Activated naive CD4-positive, alpha-beta T cell treated with anti-CD3 and anti-CD28 coated beads, Interleukin-2, amount 50 U/mL, for 72 hours (primary cell): Measurements from ENCODE around the gene SHROOM1. TPM values are rescaled to one million over a fixed set of nuclear protein-coding genes. Genes with fewer than 3 reads are reported as not detected.
"Not testable (repeated sequence)": the region's sequence is repeated elsewhere in the genome, so short reads cannot be mapped to it uniquely, and the experiment has no call there.

ENCODE experiments used
- ATAC-seq, 2 donors: fragments of 150-1000 bp; cut with Tn5 transposase; 2 replicates each; pipeline ENCODE4 v1.10.0; 2021; ENCODE audit warnings: mild to moderate bottlenecking in 2 of 2, moderate library complexity in 2 of 2
- DNase-seq, 2 donors: peaks; one replicate each; pipeline ENCODE4 v3.0.0; 2021 to 2022; ENCODE audit warnings: low spot score in 2 of 2
- H3K27ac Mint-ChIP-seq, 2 donors: one replicate each; pipeline ENCODE4 v1.8.0; 2022; ENCODE audit warnings: mild to moderate bottlenecking in 2 of 2, mixed read lengths in 2 of 2
- H3K36me3 Mint-ChIP-seq, 2 donors: one replicate each; pipeline ENCODE4 v1.8.0; 2022; ENCODE audit warnings: mixed read lengths in 2 of 2
- H3K9me3 Mint-ChIP-seq, 2 donors: one replicate each; pipeline ENCODE4 v1.8.0; 2022; ENCODE audit warnings: mixed read lengths in 2 of 2
- total RNA-seq, 2 donors: library from RNA; stranded (reverse); gene quantifications; one replicate each; pipeline ENCODE4 v1.2.3, GENCODE V29; 2022

SHROOM1 gene
- total RNA-seq, 2 donors from 2014 or later = 1.3 to 2.3 TPM

DNA sequence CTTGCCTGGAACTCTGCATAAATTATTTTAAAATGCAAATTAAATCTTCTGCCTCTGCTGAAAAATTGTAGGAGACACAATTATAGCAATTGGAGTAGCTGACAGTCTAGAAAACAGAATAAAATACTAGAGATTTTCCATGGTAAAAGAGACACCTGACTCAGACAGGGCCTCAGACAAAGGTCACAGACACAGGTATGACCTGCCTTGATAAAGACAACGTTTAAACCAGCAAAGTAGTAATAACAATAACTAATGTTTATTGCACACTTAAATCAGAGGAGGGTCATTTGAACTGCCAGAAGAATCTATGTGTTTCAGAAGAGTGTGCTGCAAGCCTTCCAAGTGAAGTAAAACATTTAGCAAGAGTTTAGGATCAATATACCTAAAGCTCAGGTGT lies 13.4 kb downstream of the SHROOM1 start:
- no peak overlapping the region for H3K27ac Mint-ChIP-seq
- H3K36me3 Mint-ChIP-seq = peaks cover 5% of the 10 kb centered on the region in 2 donors
- H3K9me3 Mint-ChIP-seq = no peaks in the 10 kb centered on the region
- DNase-seq = no peak
- no peak for ATAC-seq

DNA sequence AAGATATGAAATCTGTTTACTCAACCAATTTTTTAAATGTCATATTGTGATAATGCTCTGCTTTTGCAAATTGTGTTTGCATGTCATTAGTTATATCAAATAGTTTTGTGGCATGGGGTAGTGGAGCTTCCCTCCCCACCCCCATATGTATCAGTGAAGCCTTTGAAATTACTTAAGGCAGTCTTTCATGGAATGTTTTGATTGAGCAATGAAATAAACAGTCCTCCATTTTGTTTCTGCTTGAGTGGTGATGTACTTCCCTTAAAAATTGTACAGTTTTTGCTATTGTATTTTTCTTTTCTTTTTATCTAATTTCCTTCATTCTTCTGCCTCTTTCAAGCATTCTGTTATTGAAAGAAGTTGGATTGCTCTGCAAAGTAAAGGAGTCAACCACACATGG lies 13.9 kb downstream of the SHROOM1 start:
- H3K36me3 Mint-ChIP-seq = peaks cover 5% of the 10 kb centered on the region in 2 donors
- DNase-seq (no peak), ATAC-seq (no peak)
- H3K9me3 Mint-ChIP-seq = no peaks in the 10 kb centered on the region
- H3K27ac Mint-ChIP-seq = no peak overlapping the region

DNA sequence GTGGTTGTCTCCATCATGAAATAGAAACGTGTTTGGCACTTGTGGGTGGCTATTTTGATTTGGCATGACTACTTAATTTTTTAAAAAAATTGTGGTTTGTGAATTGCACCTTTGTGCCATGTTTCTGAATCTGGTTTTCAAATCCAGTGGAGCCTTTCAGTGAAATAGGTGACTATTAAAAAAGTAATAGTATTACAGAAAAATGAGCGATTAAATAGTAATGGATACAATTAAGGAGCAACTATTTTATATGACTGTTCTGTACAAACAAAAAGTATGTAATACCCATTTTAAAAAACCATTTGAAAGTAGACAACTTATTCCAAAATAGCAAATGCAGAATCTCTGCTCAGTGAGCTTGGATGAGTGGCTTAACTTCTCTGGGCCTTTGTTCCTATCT lies 14.4 kb downstream of the SHROOM1 start:
- DNase-seq (no peak), ATAC-seq (no peak)
- peaks cover 5% of the 10 kb centered on the region in 2 donors for H3K36me3 Mint-ChIP-seq
- H3K27ac Mint-ChIP-seq = no peak overlapping the region
- H3K9me3 Mint-ChIP-seq = no peaks in the 10 kb centered on the region

DNA sequence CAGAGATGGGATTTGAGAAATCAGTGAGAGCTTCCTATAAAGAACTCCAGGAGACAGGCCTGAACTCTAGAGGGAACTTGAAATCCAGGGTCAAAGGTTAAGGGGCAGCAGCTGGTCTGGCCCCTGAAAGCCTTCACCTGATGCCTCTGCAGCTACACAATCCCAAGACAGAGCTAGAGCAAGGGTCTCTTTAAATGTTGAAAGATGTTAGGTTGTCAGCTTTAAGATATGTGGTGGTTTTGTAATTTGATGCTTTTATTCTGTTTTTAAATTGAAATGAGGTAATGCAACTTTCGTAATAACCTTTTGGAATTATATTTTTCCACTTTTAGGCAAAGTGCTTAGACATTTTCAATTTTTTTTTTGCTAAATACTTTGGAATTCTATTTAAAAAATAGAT lies 15.0 kb downstream of the SHROOM1 start:
- Mint-ChIP-seq H3K27ac (no peak overlapping the region), H3K36me3 (peaks cover 5% of the 10 kb centered on the region in 2 donors), H3K9me3 (no peaks in the 10 kb centered on the region)
- ATAC-seq (no peak), DNase-seq (no peak)

DNA sequence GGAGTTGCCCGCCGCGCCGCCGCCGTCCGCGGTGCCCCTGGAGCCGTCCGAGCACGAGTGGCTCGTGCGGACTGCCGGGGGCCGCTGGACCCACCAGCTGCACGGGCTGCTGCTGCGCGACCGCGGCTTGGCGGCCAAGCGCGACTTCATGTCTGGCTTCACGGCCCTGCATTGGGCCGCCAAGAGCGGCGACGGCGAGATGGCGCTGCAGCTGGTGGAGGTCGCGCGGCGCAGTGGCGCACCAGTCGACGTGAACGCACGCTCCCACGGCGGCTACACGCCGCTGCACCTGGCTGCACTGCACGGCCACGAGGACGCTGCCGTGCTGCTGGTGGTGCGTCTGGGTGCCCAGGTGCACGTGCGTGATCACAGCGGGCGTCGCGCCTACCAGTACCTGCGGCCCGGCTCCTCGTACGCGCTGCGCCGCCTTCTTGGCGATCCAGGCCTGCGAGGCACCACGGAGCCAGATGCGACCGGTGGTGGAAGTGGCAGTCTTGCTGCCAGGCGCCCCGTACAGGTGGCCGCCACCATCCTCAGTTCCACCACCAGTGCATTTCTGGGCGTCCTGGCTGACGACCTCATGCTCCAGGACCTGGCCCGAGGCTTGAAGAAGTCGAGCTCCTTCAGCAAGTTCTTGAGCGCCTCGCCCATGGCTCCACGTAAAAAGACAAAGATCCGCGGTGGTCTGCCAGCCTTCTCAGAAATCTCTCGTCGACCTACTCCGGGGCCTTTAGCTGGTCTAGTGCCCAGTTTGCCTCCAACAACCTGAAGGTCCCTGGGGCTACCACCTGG lies 15.7 kb downstream of the SHROOM1 start:
- Mint-ChIP-seq H3K27ac (no peak overlapping the region), H3K9me3 (no peaks in the 10 kb centered on the region), H3K36me3 (peaks cover 5% of the 10 kb centered on the region in 2 donors)
- ATAC-seq = no peak
- no peak for DNase-seq

DNA sequence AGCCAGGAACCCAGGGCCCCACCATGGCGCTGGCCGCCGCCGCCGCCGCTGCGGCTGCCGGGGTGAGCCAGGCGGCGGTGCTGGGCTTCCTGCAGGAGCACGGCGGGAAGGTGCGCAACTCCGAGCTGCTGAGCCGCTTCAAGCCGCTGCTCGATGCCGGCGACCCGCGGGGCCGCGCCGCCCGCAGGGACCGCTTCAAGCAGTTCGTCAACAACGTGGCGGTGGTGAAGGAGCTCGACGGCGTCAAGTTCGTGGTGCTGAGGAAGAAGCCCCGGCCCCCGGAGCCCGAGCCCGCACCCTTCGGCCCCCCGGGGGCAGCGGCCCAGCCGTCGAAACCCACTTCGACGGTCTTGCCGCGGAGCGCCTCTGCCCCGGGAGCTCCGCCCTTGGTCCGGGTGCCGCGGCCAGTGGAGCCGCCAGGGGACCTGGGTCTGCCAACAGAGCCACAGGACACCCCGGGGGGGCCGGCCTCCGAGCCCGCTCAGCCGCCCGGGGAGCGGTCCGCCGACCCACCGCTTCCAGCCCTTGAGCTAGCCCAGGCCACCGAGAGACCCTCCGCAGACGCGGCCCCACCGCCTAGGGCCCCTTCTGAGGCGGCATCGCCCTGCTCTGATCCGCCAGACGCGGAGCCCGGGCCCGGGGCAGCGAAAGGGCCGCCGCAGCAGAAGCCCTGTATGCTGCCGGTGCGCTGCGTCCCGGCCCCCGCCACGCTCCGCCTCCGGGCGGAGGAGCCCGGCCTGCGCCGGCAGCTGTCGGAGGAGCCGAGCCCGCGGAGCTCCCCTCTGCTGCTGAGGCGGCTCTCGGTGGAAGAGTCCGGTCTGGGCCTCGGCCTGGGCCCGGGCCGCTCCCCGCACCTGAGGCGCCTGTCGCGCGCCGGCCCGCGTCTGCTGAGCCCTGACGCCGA lies 16.6 kb downstream of the SHROOM1 start:
- DNase-seq (no peak), ATAC-seq (peak; percentile 56 to 67)
- no peaks in the 10 kb centered on the region for H3K9me3 Mint-ChIP-seq
- peaks cover 5% of the 10 kb centered on the region in 2 donors for H3K36me3 Mint-ChIP-seq
- no peak overlapping the region for H3K27ac Mint-ChIP-seq

DNA sequence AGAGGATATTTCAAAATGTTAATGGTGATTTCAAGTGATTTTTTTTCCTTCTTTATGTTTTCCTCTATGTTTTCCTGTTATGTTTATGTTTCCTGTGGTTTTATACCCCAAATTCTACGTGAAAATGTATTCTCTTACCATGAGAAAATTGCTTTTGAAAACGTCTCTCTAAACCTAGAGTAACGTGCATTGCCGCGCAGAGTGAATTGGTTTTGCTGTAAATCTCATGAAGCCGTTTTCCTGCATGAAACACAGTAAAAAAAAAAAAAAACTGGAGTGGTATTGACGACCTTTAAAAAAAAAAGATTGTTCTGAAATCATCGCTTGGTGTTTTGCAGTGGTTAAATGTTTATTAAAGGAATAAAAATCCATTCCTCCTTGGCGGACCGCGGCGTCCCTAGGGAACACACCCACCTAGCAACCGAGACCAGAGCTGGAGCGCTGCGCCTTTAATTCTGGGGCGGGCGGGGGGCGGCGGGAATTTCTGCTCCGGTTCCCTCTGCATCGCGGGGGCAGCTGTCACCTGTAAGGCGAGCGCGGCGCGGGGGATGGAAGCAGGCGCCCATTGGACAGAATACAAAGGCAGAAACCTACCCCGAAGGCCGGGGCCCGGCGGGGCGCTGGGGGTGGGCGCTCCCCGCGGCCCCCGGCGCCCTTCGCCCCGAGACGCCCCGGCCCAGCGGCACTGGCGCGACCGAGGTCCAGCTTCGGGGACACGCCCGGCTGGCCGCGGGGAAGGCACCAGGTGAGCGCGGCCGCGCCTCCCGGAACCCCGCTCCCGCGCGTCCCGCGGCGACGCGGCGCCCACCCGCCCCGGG lies 17.5 kb downstream of the SHROOM1 start, which contains the start of gene SOWAHA:
Gene SOWAHA (plus strand): TSS at position 522 of the 818 bp plus-strand sequence. CDS start 320 bp downstream, outside the sequence.
- ATAC-seq (peak; percentile 14 to 45), DNase-seq (no peak)
- no peak within 1 kb of the TSS for H3K27ac Mint-ChIP-seq
- H3K9me3 Mint-ChIP-seq = no peaks in the 10 kb centered on the region
- peaks cover 5% of the 10 kb centered on the region in 2 donors for H3K36me3 Mint-ChIP-seq

DNA sequence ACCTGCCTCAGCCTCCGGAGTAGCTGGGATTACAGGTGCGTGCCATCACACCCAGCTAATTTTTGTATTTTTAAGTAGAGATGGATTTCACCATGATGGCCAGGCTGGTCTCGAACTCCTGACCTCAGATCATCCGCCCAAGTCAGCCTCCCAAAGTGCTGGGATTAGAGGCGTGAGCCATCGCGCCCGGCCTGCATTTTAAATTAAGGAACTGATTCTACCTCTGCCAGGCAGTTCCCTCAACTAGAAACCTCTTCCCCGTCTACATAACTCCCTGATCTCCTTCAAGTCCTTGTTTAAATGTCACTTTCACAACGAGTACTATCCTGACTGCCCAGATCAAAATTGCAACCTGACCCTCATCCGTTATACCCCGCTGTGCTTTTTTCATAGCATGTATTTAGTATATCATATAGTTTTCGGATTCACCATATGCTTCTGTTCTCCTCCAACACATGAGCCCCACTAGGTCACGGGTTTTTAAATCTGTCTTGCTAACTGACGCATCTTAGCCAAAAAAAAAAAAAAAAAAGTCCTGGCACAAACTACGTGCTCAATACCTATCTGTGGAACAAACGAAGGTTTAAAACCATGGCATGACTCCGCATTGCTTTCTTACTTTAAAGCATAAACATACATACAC lies 18.2 kb downstream of the SHROOM1 start:
- no peak overlapping the region for H3K27ac Mint-ChIP-seq
- DNase-seq (no peak), ATAC-seq (no peak)
- H3K36me3 Mint-ChIP-seq = peaks cover 5% of the 10 kb centered on the region in 2 donors
- no peaks in the 10 kb centered on the region for H3K9me3 Mint-ChIP-seq

DNA sequence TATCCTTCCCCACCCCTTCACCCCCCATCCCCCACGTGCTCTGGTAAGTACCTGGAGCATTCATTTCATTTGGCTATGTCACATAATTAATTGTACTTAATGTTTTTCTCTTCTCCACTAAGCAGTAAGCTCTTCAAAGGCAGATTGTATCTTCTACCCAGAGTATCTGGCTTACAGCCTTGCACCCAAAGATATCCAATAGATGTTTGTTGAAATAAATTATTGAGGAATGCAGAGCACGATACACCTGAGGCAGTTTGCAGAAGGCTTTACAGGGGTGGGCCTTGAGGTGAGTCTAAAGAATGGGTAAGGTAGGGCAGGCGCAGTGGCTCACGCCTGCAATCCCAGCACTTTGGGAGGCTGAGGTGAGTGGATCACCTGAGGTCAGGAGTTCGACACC lies 19.8 kb downstream of the SHROOM1 start:
- DNase-seq (no peak), ATAC-seq (no peak)
- no peaks in the 10 kb centered on the region for H3K9me3 Mint-ChIP-seq
- peaks cover 5% of the 10 kb centered on the region in 2 donors for H3K36me3 Mint-ChIP-seq
- no peak overlapping the region for H3K27ac Mint-ChIP-seq

DNA sequence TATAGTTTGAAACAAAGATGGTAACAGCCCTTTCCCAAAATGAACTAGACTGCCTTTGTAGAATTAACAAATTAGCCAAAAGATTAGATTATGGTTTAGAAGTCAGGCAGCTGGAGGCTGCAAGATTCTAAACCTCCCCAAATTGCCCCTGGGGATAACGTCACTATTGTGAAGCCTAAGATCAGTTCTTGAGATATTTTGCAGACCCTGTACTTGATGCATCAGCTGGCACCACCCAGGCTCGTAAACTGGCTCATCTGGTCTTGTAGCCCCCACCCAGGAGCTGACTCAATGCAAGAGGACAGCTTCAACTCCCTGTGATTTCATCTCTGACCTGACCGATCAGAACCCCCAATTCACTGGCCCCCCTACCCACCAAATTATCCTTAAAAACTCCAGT lies 21.6 kb downstream of the SHROOM1 start:
- DNase-seq (no peak), ATAC-seq (no peak)
- no peaks in the 10 kb centered on the region for H3K36me3 Mint-ChIP-seq
- H3K9me3 Mint-ChIP-seq = no peaks in the 10 kb centered on the region
- H3K27ac Mint-ChIP-seq = no peak overlapping the region

DNA sequence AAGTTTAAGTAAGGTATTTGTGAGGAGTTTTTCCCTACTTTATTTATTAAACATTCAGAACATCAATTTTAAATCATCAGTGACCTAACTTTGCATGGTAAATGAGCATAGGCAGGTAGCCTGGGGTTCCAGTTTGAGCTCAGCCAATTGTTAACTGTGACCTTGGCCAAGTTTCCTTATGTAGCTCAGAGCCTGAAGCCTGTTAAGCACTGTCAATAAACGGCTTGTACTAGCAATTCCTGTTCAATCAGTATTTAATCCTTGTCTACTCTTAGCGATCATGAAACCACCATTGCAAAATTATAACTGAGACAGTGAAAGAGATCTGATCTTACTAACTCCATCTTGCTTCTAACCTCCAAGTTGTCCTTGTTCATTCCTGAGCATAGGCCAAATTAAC lies 22.0 kb downstream of the SHROOM1 start:
- DNase-seq (no peak), ATAC-seq (no peak)
- no peaks in the 10 kb centered on the region for H3K9me3 Mint-ChIP-seq
- no peaks in the 10 kb centered on the region for H3K36me3 Mint-ChIP-seq
- no peak overlapping the region for H3K27ac Mint-ChIP-seq

DNA sequence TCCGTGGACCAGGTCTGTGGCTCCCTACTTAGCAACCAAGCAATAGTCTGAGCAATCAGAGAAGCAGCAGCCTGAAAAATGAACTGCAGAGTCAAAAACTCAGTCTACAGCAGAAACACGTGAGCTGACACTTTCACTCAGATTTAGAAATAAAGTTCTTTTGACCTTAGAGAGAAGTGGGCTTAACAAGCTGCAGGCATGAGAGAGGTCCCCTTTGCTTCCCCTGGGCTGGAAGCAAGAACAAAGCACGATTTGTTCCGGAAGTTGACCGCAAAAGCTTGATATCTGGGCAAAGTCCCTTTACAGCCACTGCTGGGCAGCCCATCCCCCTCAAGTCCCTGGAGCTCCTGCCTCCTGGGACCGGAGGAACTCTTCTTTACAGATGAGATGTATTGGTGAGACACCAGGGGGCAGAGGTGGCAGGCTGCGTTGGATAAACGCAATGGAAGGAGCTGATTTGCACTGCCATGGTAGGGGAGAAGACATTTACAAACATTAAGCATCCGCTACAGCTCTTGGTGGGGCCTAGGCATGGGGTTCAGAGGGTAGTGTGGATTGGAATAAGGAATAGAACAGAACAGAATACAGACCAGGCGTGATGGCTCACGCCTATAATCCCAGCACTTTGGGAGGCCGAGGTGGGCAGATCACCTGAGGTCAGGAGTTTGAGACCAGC lies 23.1 kb downstream of the SHROOM1 start:
- H3K36me3 Mint-ChIP-seq = no peaks in the 10 kb centered on the region
- no peak overlapping the region for H3K27ac Mint-ChIP-seq
- ATAC-seq = no peak
- H3K9me3 Mint-ChIP-seq = no peaks in the 10 kb centered on the region
- DNase-seq = no peak

DNA sequence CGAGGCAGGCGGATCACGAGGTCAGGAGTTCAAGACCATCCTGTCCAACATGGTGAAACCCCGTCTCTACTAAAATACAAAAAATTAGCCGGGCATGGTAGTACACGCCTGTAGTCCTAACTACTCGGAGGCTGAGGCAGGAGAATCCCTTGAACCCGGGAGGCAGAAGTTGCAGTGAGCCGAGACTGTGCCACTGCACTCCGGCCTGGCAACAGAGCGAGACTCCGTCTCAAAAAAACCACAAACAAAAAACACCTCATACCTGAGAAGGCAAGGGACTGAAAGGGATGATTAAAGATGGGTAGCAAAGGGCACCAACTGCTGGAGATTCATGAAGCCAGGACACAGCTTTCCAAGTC lies 23.7 kb downstream of the SHROOM1 start:
- DNase-seq, H3K27ac Mint-ChIP-seq, H3K9me3 Mint-ChIP-seq, ATAC-seq, H3K36me3 Mint-ChIP-seq: not testable (repeated sequence)

DNA sequence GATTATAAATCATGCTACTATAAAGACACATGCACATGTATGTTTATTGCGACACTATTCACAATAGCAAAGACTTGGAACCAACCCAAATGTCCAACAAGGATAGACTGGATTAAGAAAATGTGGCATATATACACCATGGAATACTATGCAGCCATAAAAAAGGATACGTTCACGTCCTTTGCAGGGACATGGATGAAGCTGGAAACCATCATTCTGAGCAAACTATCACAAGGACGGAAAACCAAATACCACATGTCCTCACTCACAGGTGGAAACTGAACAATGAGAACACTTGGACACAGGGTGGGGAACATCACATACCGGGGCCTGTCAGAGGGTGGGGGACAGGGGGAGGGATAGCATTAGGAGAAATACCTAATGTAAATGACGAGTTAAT lies 24.6 kb downstream of the SHROOM1 start:
- ATAC-seq, H3K27ac Mint-ChIP-seq, H3K36me3 Mint-ChIP-seq, H3K9me3 Mint-ChIP-seq, DNase-seq: not testable (repeated sequence)

DNA sequence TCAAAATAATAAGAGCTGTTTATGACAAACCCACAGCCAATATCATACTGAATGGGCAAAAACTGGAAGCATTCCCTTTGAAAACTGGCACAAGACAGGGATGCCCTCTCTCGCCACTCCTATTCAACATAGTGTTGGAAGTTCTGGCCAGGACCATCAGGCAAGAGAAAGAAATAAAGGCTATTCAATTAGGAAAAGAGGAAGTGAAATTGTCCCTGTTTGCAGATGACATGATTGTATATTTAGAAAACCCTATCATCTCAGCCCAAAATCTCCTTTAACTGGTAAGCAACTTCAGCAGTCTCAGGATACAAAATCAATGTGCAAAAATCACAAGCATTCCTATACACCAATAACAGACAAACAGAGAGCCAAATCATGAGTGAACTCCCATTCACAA lies 26.2 kb downstream of the SHROOM1 start:
- DNase-seq, ATAC-seq, H3K36me3 Mint-ChIP-seq, H3K9me3 Mint-ChIP-seq, H3K27ac Mint-ChIP-seq: not testable (repeated sequence)

DNA sequence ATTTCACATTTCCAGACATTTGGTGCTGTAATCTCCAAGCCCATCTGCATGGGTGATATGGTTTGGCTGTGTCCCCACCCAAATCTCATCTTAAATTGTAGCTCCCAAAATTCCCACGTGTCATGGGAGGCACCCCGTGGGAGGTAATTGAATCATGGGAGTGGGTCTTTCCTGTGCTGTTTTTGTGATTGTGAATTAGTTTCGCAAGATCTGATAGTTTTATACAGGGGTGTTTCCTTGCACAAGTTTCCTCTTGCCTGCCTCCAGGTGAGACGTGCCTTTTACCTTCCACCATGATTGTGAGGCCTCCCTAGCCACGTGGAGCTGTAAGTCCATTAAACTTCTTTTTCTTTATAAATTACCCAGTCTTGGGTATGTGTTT lies 27.8 kb downstream of the SHROOM1 start:
- not testable (repeated sequence) for DNase-seq, H3K9me3 Mint-ChIP-seq, ATAC-seq, H3K36me3 Mint-ChIP-seq, H3K27ac Mint-ChIP-seq
